ENCODE measurements around the gene SLCO3A1.

DNA sequence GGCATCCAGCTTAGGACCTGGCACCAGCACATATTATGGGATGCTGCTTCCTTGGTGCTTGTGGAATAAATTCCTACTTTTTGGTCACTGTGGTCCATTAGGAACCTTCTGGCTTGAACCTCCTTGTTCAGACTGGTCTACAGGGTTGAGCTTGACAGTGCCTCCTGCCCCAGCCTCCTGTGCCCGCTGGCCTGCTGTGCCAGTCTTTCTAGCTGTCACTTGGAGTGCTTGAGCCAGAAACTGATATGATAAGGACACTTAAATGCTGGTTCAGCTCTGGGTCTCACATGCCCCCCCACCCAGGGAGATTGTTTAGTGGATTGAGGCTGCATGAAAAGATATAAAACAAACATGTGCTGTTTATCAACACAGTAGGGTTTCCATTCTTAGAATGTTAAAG, 147.8 kb downstream of the SLCO3A1 start:
- TF ChIP-seq CTCF (conservative IDR thresholded peaks at IDR 0.05; ENCODE audit: low read length) (no peak), EZH2phosphoT487 (IDR thresholded peaks at IDR 0.05; ENCODE audit: borderline replicate concordance) (no peak)

Measured in Loucy (cell line).